ENCODE data around the gene CENPX.

The CENPX gene

DNA sequence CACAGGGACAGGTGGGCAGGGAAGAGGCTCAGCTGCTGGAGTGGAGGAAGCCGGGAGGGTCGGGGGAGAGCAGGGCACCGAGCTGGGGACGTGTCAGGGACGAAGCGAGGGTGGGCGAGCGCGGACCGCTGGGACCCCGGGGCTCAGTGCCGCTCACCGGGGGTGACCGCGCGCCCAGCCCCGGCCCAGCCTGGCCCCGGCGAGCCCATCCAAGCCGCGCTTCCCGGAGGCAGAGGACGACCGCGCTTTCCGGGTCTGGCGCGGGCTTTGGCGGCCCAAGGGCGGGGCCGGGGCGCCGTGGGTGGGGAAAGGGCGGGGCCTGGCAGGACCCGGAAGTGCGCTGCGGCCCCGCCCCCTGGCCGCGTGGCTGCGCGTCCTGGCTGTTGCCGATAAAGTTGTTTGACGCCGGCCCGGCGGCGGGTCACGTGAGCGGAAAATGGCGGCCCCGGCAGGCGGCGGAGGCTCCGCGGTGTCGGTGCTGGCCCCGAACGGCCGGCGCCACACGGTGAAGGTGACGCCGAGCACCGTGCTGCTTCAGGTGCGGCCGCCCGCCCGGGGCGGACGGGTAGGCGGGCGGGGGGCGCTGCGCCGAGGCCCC, 45.4 kb downstream of the CENPX start, which contains the start of gene ASPSCR1:
Gene ASPSCR1 (plus strand): TSS at position 419 of the 598 bp plus-strand sequence. CDS start 18 bp downstream, at position 437.
- intact Hi-C loops (cut with DNase I), result loop anchor here (5.0 kb wide), 1 partner anchor 45 kb away; the partner anchor contains the start of genes CENPX and LRRC45
- peak; percentile 65 to 96 (median 91) for DNase-seq

DNA sequence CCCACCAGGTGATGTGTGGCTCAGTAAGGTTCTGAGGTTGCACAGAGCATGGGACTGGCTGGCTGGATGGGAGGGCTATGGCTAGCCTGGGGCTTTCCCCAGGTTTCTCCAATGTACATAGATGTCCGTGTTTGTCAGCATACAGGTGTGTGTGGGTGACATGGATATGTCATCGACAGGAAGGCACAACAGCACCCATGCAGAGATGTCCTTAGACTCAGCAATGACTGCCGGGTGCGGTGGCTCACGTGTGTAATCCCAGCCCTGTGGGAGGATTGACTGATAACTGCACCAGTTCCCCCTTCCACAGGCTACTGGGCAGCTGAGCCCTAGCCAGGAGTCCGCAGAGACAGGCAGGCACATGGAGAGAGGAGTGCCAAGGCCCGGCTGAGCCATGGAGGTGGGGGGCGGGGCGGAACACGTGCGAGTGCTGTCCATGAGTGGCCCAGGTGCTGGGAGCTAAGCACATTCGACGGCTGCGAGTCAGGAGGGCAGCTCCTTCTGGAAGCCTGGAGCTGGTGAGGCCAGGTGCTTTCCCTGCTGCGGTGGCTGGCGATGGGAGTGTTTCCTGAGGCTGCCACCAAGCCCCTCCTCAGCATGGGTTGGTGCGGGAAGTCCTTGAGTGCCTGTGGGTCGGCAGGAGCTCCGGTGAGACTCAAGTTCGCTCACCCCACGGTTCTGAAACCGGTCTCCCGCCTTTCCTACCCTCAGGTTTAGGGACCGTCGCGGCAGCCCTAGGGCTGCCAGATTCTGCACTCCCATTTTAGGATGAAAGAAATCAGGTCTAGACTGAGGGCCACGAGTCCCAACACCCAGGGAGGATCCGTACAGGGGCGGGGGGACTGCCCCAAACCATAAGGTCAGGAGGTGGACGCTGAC, 46.1 kb downstream of the CENPX start:
- peak in 6 of 42 donors; percentile 20 to 53 (median 28) for DNase-seq
- intact Hi-C loops (cut with DNase I), result loop anchor here (5.0 kb wide), 1 partner anchor 46 kb away; the partner anchor contains the start of genes CENPX and LRRC45

DNA sequence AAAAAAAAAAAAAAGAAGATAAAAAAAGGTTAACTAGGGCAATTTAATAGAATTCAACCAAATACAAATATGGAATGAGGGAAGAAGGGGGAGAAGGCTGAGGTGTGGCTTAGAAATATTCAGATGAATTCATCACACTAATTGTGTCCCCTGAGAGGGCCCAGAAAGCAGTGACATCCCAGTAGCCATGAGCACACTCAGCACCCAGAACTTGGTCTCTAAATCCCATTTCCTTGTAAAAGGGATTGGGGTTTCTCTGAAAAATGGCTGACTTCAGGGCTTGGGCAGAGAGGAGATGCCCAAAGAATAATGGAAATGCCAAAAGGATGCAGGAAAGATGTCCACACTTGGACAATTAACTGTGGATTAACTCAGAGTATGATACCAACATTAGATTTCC, 49.2 kb downstream of the CENPX start:
- intact Hi-C loops (cut with DNase I), result no loop called here
- DNase-seq, result no peak

DNA sequence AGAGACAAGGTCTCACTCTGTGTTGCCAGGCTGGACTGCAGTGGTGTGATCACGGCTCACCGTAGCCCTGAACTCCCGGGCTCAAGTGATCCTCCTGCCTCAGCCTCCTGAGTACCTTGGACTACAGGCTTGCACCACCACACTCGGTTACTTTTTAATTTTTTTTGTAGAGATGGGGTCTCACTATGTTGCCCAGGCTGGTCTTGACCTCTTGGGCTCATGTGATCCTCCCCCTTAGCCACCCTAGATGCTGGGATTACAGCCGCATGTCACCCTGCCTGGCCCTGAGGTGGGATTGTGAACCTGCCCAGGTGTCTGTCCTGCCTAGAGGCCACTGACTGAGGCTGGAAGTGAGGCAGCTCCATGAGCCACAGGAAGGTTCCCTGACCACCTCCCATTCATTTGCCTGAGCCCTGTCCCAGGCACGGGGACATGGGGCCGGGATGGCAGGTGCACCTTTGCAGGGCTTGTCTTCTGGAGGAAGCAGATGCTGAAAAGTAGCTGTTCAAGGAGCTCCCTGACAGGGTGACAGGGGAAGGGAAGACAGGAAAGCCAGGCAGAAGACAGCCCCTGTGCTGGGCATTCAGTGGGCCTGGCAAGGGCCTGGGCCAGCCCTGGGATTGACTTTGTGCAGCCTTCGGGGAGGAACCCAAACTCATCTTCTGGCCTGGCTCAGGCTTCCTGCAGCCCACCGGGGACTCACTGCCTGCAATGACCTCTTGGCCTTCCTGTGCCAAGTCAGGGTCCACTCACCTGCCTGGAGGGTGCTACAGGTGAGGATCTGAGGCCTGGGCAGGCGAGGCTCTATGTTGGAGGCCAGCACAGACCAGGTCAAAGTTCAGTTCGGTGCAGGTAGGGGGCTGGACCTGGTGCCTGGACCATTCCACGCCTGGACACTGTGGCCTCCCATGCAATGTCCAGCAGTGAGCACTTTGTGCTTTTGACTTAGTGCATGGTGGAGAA, 53.5 kb downstream of the CENPX start:
- intact Hi-C loops (cut with DNase I), result no loop called here
- no peak for DNase-seq

All from head of caudate nucleus (tissue), 42 donors.